Activated naive CD4-positive, alpha-beta T cell (primary cell): ENCODE measurements around the gene DENND1A.

ENCODE experiments used
- DNase-seq, 4 experiments: peaks; one replicate each; lab custom pipeline; 2025; lab: John Stamatoyannopoulos, UW

DENND1A gene

DNA sequence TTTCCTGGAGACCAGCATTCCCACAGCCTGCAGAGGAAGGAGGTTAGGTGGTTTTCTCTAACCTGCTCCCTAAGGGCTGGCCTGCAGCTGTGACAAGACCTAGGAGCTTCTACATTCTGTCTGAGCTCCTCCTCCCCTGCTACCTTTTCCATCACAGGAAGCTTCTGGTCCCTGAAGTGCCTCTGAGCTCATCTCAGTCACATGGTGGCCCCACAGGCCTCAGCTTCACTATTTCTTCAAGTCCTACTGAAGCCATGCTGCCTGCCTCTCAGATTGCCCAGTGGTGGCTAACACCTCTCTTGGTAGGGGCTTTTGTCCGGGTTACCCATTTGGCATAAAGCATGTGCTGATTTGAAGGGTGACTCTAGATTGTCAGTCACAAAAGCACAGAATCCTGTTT lies 314.5 kb downstream of the DENND1A start:
- DNase-seq, result no peak

DNA sequence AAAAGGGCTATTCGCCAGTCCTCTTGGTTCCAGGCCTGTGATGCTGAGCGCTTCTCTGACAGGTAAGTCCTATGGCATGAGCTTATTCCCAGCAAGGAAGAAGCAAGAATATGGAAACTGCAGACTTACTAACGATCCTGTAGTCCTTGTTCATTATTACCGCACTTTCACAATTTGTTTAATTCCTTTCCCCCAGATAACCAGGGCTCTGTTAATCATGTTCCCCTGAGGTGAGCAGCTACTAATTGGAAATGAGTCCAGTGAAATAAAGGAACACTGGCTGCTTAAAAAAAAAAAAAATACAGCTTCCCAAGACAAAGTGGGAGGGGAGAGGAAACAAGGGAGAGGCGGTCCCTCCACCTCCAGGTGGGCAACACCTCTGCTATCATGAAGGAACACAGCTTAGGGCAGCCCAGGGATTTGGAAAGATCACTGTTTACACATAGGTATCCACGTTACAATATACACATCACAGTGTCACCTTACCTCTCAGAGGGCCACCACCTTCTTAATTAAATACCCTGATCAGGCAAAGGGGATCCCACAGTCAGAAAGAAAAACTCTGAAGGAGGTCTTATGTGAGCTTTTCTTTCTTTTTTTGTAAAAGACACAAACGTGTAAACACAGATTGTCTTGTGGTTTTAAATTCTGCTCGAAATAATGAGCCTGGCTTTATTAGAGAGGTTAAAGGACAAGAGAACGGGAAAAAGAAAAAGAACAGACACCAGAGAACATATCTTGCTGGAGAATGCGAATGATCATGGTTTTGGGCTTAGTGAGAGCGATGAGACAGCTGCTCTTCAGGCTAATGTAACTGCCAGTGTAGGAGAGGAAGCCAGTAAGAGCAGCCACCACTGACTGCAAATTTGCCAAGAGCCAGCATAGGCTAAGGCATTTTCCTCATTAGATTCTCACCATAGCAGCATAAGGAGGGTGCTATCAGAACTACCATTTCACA lies 315.3 kb downstream of the DENND1A start:
- no peak for DNase-seq

DNA sequence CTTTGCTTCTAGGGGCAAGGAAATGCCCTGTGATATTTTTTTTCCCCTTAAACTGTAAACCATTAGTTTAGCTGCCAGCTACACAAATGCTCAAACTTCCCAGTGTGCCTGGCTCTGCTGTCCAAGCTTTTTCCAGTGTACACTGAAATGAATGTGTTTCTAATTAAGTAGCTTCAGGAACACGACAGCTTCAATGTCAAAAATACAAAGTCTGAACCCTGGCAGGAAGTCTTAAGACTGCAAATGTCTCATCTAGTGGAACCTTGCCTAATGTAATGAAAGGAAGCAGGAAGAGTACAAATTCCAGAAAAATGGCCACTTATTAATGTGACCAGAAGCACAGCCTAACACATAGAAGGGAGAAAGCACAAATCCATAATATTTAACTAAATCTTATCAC lies 318.7 kb downstream of the DENND1A start:
- DNase-seq, result no peak

DNA sequence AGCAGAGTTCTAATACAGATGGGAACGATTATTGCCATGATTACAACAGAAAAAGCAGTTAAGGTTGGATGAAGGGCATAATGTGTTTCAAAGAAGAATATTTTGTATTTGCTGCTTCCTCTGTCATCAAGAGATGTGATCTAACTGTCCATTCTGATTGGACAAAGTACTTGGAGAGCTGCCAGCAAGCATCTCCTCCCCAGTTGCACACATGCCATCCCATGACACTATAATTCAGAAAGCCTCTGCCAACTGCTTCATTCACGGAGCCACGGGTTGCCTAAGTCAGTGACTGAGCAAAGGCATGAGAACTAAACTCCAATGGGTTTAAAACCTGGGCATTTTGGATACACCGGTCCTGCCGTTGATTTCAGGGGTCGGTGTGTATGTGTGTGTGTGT lies 320.1 kb downstream of the DENND1A start:
- DNase-seq, result no peak

DNA sequence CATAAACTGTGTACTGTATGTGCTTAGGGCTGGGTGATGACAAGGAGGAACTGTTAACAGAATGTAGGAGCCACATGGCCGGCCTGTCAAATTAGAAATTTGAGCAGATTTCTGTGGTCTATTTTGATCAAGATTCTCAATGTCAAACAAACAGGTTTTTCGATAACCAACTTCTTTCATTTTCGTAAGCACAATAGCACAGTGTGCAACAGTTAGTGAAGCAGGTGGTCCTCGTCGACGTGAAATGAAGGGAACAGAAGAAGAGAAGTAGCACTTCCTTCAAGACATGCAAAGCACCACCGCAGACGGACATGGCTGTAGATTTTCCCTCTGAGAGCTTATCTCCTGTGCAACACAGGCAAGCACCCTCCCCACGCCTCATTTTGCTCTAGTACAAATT lies 321.8 kb downstream of the DENND1A start:
- DNase-seq, result no peak

DNA sequence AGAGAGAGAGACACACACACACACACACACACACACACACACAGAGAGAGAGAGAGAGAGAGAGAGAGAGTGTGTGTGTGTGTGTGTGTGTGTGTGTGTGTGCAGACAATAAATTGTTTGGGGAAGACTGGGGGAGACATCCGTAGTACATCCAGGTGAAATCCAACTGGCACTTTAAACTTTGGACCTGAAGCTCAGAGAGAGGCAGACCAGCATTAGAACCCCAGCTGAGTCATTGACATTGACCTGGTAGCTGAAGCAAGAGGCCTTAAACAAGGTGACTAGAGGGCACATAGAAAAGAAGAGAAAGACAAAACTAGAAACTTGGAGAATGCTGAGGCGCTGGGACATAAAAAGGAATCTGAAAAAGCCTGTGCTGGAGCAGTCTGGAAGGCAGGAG lies 322.4 kb downstream of the DENND1A start:
- no peak for DNase-seq

DNA sequence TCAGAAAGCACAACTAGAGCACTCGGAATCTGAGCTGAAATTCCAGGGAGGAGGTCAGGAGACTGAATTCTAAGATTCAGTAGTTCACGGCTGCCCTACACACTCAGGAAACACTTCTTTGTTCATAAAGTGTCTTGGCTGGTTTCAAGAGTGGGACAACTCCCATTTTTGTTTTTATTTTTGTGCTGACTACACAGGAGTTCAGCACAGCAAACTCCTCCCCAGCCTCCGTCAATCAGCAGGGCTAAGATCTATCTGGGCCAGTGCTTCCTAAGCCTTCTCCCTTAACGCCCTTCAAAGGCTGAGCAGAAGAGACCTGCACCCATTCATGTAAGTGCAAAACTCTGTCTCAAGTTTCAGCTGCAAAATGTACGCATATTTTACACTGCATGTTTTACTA lies 323.8 kb downstream of the DENND1A start:
- no peak for DNase-seq

DNA sequence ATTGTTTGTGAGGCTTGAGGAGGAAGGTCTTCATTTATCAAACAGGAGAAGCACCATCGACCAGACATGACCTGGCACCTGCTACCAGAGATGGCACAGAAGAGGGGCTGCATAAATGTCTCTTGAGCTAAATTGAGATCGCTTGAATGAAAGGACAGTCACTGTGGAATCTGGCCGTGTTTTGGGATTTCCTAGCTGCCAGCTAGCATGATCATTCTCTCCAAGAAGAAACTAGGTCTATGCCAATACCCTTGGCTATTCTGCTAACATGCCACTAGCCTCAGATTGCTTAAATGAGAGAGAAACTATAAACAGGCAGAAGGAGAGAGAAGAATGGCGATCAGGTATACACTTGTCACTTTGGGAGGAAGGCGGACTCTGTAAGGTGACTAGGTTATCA lies 324.6 kb downstream of the DENND1A start:
- no peak for DNase-seq

DNA sequence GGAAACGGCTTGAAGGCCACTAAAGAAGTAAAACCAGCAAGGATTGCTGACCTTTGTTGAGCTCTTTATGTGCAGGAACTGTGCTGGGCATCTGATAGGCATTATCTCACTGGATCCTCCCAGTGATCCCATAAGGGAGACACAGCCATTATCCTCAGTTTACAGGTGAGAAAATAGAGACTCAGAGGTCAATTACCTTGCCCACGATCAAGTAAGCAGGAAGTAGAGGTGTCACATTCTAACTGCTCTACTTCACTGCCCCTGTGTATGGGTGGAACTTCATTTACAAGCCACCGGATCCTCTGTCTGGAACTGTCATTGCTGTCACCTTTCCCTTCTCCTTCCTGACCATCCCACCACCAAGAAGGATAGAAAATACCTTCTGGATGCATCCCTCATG lies 325.1 kb downstream of the DENND1A start:
- DNase-seq, result no peak

DNA sequence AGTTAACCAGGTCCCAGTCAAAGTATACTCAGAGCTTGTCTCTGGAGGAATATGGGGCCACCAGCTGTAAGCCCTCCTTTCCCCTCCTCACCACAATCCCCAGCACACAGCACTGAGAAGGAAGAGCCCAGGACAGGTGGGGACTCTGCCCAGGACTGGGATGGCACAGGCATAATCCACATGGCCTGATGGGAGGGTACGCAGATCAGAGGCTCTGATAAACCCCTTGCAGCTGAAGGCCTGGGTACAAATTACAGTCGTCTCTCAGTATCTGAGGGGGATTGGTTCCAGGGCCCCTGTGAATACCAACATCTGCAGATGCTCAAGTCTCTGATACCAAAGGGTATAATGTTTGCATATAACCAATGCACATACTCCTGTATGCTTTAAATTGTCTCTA lies 328.1 kb downstream of the DENND1A start:
- DNase-seq, result no peak

DNA sequence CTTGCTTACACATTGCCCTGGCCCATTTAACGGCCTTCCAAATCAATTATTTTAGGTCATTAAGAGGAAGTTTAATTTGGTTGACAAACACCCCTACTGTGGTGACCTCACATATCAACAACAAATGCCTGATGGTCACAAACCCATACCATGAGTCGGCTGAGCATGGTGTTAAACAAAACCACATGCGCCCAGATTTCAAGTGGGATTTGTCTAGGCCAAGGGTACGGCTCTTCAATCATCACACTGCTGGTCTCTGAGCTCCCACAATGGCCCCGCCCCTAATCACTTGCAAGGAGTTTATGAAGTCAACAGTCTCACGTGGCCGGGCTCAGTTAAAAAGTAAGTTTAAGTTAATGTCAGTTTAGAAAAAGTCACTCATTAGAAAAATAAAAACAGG lies 330.1 kb downstream of the DENND1A start:
- DNase-seq, result no peak

DNA sequence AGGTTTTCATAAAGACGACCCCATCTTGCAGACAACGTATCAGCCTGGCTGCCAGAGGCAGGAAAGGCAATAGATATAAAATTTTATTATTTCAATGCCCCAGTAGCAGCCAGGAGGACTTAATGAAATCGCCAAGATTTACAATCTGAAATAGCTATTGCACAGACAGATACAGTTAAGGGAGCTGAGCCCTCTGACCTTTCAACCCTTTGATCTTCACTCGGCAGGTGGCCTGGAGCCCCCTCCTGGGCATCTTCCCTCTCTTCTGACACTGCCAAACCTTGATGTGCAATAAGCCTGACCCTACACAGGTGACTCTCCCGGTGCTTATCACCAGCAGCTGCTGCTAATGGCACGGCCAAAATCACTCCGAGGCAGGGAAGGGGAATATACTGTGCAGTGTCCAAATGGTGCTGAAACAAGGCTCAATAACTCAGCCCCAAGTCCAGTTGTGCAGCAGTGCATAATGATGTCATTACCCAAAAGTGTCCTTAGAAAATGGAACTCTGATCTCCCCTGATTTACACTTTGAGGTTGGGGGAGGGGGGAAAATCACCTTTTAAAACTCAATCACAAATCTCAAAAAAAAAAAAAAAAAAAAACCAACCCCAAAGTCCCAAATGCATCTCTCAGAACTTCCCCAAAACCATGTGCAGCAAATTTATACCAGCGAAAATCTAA lies 331.9 kb downstream of the DENND1A start:
- DNase-seq, result no peak

DNA sequence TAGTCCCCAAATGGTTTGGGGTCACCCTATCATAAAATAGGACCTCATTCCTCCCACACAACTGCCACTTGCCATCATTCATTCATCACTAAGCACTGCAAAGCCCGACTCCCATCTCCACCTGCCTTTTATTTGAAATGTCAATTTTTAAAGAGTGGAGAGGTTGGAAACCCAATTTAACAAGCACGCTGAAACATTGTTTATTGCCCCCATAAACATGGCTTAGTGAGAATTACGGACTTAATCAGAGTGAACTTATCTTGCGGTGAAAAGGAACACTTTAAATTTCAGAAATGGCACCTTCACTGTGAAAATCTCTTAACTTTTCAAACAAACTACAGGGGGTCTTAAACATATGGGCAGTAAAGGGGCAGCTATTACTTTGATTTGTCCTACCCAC lies 332.9 kb downstream of the DENND1A start:
- no peak for DNase-seq

DNA sequence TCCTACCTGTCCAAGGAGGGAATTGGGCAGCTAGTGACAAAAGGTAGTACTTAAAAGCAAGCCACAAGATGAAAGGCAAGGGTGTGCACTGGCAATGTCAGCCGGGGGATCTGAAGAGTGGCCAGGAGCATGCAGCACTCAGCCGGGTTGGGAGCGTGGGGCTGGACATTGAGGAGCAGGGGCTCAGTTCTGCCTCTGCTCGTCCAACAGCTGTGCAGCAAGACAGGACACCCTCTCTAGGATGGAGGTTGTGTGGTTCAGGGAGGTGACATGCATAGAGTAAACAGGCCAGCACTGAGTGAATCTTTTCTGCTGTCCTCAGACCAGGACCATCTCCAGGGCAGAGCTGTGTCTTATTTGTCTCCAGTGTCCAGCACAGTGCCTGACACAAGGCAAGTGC lies 338.6 kb downstream of the DENND1A start:
- no peak for DNase-seq

DNA sequence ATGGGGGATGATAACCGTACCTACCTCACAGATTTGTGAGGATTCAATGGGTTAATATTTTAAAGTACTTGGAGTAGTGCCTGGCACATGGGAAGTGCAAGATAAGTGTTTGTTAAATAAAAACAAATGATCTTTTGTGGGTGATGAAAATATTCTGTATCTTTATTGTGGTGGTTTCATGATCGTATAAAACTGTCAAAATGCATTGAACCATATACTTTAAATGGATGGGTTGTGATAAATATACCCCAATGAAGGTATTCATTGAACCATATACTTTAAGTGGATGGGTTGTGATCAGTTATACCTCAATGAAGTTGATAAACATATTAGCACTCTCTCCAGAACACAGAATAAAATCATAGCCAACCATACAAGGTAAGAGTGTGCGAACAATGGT lies 339.4 kb downstream of the DENND1A start:
- no peak for DNase-seq

DNA sequence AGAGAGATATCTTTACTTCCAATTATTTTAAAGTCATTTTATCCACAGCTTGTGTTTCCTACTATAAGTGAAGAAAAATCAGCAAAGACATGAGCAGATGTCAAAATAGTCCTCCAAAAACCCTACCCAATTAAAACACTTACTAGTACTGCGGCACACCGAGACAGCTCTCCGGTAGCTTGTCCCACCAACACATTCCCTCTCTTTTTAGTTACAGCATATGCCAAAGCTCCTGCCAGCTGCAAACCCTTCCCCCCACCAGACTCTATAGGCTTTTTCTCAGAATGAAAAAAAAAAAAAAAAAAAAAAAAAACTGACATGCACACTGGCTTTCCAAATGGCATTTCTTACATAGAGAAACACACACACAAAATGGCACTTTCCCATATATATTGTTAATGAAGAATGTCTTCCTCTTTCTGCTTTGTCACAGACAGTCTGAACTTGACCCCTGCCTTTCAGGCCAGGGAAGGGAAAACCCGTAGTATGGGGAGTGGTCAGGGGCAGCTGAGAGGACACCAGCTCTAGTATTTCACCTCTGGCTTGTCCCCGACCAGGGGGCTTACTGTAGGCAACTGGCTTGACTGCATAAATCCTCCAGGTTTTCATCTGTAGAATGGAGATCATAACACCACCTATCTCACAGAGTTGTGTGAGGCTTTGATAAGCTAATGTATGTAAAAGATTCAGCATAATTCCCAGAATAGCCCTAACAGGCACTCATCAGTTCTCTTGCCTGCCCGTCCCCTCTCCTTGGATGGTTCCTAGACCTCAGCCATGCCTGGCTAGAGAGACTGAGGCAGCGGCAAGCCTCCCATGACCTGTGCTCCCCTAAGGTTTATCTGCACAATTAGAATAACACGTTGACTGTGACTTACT lies 340.3 kb downstream of the DENND1A start:
- no peak for DNase-seq

DNA sequence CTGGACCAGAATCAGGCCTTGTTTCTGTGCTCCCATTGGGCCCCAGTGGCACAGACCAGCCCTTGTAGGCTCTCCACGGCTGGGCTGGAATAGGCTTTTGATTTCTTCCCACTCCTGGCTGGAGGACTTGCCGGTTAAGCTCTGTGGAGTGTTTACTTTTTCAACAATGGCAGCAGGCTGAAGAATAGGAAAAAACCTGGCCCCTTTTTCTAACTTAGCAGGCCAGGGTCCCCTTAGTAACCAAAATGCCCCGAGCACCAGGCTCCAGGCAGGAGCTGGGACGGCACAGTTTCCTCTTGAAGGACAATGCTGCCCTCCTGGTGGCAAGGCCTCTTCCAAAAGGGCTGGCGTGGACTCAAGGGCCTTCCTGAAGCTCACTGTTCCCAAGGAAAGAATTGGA lies 343.7 kb downstream of the DENND1A start:
- no peak for DNase-seq

DNA sequence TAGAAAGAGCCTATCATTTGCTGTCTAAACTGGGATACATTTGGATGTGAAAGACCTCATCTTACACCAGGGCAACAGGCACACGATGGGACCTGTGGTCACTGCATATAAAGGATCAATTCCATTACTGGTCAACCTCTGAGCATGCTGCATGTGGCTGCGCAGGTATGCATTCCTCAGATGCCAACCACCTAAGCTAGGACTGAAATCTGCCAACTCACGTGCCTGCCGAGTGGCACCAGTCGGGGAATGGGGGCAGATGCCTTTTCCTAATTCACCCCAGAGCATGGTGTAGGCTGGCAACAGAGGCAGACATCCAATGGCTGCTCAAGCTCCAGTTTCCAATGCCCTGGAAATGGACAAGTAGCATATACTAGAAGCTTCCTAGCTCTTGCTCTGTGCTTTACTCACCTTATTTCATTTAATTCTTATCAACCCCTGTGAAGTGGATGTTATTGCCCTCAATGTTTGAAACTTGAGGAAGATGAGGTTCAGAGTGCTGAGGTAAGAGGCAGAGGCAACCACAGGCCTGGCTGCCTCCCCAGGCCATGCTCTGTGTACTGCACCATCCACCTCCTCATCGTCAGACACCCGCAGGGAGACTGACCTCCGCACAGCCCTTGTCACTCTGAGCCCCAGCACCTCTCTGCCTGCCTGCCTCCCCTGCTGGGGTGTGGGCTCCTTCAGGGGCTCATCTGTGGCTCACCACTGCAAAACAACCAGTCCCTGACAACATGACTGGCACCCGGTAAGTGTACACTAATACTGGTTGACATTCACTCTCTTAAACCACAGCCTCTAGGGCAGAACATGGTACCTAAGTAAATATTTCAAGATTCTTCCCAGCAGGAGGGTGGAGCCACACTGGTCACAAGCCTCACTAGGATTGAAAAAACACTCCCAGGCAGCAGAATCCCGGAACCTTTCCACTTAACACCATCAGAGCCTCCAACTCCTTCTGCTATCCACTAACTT lies 345.4 kb downstream of the DENND1A start:
- no peak for DNase-seq

DNA sequence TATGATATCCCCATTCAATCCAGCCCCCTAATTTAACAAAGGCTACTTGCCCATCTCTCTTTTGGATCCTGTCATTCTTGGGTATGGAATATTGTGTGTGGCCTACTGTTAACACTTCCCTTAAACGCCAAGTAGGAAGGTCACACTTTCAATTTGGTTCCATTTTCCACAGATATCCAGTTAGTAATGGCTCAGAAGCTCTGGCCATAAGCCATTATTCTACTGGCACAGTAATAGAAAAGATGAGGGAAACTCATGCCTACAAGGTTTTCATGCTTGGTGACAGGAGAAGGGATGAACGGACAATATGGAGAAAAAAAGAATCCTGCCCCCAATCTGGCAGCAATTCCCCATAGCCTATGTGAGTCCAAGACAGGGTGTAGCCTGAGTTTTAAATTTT lies 346.3 kb downstream of the DENND1A start:
- no peak for DNase-seq

DNA sequence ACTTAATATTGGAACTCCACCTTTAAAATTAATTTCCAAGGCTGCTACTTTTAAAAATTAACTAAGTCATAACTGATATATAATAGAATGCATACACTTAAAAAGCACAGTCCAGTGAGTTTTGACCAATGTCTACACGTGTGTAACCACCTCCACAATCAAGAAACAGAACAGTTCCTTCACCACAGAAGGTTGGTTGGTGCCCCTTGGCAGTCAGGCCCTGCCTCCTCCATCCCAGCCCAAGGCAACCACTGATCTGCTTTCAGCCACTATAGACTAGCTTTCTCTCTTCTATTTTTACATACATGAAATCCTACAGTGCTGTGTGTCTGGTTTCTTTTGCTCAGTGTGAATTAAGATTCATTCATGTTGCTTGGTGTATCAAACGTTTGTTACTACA lies 358.7 kb downstream of the DENND1A start:
- no peak for DNase-seq
